ENCODE data around the gene C9orf78.

C9orf78 gene, protein sequence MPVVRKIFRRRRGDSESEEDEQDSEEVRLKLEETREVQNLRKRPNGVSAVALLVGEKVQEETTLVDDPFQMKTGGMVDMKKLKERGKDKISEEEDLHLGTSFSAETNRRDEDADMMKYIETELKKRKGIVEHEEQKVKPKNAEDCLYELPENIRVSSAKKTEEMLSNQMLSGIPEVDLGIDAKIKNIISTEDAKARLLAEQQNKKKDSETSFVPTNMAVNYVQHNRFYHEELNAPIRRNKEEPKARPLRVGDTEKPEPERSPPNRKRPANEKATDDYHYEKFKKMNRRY

DNA sequence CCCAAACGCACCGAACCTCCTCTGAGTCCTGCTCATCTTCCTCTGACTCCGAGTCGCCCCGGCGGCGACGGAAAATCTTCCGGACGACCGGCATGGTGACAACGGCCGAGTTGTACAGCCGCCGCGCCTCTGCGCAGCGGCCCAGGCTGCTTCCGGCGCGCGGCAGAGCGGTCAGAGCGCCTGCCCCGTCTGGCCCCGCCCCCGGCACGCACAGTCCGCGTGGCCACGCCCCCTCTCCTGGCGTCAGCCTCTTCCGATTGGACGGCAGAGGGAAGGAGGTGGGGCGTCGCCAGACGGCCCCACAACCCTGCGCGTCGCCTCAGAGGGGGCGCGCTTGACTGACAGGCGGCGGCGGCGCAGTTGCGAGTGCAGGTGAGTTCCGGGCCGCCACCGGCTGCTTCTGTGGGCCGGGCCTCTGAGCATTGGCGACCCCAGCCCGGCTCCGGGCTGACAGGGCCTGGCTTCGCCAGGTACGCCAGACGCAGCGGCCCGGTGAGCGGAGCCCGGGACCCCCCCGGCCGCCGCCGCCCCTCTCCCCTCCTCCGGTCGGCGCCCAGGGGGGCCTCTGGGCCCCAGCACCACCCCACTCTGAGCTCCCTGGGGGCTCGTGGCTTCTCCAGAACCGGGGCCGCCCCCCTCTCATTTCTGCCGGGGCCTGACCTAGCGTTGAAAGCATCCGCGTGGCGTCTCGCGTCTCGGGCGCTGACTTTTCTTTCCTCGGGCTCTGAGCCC, at the start of gene C9orf78, which contains the start of gene USP20:
TSS of gene C9orf78 (minus strand) at position 148 of the 732 bp plus-strand sequence. CDS start at position 94, 54 bp downstream.
TSS of gene USP20 (plus strand) at position 331 of the 732 bp plus-strand sequence. CDS start 17,098 bp downstream, outside the sequence.
- DNase-seq = peak; percentile 94

DNA sequence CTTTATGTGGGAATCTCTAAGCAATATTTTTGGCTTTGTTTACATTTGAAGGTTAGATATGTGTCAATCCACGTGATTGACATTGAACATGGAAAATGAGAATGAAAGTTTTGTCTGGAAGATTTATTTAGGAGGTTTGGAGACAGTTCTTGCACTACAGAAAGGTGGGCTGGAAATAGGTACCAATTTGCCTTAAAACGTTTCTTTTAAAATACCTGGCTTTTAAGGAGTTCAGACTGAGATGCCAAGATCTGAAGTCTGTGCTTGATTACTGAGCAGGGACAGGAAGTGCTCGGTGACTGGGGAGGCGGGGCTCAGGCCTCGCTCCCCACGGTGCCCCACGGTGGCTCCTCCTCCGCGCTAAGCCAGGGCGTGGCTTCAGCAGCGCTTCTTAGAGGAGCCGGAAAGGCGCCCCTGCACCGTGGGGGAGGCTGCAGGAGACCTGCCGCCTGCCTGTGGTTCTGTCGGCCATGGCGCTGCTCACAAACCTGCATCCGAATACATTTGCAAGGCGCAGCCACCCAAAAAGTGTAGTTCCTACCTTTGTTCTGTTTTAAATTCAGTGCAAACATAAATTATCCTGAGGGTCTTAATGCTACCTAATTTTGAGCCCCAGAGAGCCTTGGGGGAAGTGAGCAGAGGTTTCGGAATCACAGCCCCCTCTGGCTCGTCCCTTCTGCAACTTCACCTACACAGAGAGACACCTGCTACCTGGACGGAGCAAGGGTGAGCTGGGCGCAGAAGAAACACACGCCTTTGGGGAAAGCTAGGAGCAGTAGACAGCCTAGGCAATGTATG, 49.3 kb upstream of the C9orf78 start:
- peak; percentile 95 for DNase-seq

DNA sequence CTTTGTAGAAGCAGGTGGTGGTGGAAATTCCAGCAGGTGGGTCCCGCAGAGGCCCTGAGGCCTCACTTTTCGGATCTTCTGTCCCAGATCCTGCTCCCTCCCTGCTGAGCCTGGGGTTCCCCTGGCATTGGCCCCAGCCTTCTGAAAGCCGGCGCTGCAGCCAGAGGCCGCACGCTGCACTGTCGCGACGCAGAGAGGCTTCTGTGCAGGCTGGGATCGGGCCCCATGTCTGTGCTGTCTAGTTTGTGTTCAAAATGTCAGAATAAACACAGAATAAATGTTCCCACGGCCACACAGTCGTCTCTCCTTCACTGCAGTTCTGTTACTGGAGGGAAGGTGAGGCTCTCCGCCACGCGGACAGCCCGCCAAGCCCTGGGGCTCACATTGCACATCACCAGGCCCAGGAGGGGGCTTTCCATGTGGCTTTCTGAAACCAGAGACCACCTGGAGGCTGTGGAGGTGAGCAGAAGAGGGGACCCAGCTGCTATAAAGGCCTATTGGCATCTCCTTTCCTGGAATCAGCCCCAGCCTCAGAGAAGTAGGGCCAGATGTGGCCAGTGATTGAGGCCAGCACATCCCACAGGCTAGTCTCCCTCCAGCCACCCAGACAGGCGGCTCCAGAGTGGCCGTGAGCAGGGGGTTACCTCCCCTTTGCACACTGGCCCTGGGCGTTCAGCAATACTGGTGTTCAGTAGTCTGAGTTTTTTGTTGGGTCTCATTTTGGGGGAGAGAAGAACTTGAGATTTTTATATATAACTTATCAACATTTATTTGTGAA, 46.7 kb upstream of the C9orf78 start:
- no peak for DNase-seq

DNA sequence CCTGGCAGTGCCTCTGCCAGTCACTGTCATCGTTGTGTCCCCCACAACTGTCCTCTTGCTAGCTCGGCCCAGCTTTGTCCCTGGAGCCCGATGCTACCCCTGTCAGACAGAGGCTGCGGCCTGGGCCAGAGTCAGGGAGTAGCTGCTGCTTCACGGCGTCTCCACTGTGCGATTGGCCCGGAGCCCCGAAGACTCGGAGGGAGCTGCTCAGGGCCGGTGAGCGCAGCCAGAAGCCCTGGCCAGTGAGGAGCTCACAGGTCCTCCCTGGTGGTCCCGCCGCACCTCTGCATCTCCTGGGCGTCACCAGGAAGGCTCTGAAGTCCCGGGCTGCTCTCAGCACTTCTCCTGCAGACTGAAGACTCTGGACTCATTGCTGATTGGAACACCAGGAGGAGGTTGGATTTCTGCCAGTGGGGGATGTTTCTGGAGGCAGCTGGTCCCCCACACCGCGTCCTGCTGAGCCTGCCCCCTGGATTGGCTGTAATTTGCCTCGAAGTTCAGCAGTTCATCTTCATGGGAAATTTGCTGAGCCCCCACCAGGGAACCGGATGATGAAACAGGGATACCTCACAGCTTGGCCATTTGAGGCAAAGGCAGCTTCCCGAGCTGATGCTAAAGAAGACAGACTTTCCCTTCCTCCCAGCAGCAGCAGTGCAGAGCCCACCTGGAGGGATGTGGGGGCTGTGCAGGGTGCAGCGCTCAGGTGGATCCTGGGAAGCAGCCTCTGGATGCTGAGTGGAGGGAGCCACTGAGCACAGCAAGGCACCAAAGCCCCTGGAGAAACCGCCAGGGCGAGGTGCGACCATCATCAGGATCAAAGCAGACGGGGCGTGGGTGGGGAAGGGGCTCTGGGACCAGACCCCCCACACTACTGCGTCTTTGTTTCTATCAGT, 45.8 kb upstream of the C9orf78 start:
- DNase-seq = no peak

DNA sequence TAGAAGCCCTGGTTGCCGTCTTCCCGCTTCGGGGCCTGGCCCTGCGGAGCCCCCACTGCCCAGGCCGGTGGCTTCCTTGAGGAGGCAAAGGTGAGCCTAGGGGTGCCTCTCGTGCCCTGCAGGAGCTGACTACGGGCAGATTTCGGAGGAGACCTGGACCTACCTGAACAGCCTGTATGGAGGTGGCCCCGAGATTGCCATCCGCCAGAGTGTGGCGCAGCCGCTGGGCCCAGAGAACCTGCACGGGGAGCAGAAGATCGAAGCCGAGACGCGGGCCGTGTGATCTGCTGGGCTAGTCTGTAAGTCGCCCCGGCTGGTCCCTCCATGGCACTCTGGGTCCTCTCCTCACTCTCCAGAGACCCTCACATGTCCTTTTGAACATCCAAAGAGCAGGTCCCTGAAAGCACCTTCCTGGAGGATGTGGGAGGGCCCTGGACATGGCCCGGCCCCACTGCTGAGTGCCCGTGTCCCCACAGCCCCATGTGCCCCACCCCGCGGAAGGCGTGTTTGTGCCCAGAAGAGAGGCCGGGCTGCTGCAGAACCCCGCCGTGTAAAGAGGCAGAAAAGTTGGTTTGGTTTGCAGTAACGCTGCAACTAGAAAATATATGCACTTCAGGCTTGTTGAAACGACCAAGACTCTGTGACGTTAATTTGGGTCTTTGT, 45.0 kb upstream of the C9orf78 start:
- no peak for DNase-seq

DNA sequence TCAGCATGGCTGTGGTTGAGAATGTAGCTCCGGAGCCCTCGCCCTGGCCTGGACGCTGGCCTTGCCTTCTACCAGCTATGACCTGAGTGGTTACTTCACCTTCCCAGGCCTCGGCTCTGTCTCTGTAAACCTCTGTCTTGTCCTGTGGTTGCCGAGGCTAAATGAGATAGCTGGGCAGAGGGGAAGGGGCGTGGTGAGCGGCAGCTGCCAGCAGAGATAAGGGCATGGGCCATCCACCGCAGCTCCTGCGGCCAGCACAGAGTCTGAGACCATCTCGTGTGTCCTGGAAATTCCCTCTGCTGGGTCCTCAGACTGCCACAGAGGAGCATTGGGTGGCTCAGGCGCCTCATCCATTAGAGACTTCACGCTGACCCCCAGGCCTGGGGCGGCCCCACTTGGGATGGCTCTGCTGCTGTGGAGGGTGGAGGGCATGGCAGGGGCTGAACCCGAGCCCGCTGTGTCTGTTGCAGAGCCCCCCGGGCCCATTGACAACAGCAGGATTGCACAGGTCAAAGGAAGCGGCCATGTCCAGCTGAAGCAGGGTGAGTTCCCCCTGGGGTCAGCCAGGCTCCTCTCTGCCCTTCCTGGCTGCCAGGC, 44.1 kb upstream of the C9orf78 start:
- DNase-seq = no peak

DNA sequence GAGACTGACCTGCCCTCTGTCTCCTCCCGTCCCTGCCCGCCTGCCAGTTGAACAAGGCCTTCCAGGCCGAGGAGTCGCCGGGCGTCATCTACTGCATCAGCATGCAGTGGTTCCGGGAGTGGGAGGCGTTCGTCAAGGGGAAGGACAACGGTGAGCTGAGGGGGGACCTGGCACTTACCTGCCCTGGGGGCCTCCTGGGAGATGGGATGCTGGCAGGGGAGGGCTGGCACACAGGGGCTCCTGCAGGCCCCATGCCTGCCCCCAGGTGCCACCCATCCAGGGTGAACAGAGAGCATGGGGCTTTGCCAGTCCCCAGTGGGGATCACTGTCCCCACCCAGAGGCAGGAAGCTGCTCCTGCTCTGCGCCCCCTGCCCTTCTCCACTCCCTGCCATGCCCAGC, 43.2 kb upstream of the C9orf78 start:
- DNase-seq = no peak

DNA sequence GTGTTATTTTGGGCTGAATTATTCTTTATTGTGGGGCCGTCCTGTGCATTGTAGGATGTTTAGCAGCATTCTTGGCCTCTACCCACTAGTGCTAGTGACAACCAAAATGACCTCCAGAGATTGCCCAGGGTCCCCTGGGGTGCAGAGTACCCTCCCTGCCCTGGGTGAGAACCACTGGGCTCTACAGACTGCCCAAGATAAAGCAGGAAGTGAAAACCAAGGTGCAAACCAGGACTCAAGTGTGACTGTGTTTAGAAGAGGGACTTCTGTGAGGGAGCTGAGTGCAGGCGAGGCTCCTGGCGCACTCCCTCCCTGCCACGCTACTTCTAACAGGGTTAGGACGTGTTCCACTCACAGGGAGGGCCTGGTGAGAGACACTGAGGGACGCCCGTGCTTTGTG, 41.7 kb upstream of the C9orf78 start:
- no peak for DNase-seq

DNA sequence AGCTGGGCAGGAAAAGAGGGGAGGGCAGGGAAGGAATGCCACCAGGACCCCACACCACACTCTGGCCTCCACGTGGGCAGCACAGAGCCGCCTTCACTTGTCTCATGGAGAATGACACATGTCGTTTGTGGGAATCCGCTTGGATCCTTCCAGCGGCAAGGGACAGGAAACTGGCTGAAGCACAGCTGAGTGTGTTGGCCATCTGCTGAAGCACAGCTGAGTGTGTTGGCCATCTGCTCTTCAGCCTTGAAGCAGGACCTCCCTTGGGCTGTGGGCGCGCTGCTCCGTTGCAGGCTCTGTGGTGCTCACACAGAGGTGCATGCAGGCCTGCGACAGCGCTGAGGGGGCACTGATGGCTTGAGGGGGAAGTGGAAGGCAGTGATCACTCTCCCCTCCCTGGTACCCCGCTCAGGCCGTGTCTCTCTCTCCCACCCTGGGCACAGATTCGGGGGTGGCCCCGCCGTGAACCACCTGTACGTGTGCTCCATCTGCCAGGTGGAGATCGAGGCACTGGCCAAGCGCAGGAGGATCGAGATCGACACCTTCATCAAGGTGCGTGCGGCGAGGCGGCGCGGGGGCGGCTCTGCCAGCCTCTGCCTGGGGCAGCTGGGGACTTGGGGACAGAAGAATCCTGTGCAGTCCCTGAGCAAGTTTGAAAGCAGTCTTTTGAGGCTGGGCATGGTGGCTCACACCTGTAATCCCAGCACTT, 40.8 kb upstream of the C9orf78 start:
- DNase-seq = no peak

DNA sequence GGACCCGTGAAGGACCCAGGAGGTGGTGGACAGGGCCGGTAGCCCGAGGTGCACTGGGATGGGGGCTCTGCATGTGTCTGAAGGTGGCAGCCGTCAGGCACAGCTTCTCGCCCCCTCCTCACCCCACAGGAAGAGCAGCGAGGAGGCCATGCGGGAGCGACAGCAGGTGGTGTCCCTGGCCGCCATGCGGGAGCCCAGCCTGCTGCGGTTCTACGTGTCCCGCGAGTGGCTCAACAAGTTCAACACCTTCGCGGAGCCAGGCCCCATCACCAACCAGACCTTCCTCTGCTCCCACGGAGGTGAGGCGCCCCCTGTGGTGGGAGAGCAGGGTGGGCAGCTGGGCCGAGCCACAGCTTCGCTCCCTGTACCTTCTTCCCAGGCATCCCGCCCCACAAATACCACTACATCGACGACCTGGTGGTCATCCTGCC, 40.1 kb upstream of the C9orf78 start:
- DNase-seq = no peak

DNA sequence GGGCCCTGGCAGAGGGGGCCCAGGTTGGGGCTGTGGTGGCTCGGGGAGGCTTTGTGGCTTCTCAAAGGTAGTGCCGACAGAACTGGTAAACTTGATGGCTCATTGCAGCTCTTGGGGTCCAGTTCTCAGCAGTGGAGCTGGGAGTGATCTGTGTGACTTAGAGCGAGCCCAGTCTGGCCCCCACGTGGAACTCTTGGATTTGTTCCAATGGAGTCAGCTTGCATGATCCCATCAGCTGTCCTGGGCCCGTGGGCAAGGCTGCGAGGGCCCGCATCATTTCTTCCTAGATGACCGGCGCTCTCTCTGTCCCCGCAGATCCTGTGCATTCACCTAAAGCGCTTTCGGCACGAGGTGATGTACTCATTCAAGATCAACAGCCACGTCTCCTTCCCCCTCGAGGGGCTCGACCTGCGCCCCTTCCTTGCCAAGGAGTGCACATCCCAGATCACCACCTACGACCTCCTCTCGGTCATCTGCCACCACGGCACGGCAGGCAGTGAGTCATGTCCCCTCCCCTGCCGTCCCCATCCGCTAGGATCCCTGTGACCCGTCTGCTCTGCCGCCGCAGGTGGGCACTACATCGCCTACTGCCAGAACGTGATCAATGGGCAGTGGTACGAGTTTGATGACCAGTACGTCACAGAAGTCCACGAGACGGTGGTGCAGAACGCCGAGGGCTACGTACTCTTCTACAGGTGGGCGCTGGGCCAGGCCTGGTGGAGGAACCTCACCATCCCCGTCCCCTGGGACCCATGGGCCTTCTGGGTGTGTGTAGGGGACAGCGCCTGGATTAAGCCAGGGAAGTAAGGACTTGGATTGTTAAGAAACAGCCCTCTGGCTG, 39.4 kb upstream of the C9orf78 start:
- DNase-seq = no peak

DNA sequence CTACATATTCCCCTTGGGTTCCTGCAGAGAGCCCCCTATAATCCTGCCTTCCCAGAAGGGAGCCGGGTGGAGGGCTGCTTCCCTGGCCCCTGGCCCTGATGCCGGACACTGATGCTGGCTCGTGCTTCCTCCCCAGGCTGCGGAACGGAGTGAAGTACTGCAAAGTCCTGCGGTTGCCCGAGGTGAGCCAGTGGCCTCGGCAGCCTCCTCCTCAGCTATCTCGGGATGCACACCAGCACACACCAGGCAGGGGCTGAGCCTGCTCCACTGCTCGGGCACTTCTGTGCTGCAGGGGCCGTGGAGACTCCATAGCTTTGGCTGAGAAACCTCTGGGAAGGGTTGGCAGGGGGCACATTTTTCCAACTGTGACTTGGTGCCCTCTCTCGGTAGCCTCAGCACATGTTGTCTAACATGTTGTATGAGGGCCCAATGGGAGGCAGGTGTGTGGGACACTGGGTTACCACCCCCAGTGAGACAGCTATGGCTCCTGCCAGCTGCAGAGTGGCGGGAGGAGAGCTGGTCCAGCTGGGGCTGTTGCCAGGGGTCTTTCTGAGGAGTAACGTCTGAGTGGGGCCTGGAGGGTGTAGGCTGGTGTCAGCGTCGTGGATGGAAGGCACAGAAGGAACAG, 38.6 kb upstream of the C9orf78 start:
- no peak for DNase-seq

DNA sequence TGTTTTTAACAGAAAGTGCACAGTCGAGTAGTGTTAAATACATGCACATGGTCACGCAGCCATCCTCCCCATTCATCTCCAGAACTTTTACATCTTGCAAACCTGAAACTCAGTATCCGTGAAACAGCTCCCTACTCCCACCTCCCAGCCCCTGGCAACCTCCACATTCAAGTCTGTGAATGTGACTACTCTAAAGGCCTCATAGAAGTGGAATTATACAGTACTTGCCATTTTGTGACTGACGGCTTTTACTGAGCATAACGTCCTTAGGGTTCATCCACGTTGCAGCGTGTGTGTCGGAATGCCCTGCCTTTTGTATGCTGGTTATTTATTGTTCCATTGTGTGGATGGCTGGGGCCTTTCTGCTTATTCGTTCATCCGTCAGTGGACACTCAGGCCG, 36.0 kb upstream of the C9orf78 start:
- DNase-seq = no peak

DNA sequence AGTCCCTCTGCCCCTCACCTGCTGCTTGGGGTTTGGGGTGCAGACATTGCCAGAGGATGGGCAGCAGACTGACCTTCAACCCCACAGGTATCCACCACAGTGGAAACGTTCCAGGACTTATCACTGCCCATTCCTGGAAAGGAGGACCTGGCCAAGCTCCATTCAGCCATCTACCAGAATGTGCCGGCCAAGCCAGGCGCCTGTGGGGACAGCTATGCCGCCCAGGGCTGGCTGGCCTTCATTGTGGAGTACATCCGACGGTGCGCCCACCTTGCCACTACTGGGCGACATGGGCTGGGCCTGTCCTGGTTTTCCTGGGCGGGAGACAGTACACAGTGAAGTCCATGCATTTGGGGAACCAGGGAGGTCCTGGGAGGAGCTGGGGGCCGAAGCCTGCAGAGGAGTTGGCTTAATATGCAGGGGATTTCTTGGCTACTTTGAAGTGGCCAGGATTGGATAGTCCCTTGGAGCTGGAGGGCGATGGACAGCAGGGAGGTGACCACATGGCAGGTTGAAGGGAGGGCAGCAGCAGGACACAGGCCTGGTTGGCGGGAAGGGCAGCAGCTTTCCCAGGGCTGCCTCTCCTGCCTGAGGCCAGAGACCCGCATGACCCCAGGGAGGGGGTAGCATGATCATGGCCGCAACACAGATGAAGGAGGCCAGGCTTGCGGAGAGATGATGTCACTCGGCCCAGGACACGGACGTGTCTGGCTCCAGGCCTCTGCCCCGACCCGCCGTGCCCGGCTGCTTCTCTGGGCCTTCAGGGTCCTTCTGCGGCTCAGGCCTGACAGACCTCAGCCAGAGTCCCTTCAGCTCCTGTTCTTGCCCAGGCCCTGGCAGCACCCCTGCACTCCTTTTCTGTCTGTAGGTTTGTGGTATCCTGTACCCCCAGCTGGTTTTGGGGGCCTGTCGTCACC, 34.8 kb upstream of the C9orf78 start:
- DNase-seq = no peak

DNA sequence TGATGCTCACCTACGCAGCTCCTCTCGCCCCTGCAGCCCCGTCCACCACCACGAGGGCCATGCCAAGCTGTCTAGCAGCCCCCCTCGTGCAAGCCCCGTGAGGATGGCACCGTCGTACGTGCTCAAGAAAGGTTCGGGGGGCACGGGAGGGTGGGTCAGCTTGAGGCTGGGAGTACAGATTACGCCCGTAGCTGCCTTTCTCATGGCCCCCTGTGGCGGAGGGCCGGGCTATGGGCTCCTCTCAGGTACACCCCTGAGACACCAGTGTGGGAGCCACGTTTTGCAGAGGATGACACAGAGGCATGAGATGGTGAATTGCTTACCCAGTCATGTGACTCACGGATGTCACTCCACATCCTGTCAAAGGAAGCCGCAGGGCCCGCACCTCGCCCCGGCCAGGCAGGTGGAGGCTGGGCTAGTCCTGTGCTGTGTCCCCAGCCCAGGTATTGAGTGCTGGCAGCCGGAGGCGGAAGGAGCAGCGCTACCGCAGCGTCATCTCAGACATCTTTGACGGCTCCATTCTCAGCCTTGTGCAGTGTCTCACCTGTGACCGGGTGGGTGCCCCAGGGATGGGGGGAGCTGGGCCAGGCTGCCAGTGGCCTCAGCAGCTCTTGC, 33.9 kb upstream of the C9orf78 start:
- peak; percentile 87 for DNase-seq

DNA sequence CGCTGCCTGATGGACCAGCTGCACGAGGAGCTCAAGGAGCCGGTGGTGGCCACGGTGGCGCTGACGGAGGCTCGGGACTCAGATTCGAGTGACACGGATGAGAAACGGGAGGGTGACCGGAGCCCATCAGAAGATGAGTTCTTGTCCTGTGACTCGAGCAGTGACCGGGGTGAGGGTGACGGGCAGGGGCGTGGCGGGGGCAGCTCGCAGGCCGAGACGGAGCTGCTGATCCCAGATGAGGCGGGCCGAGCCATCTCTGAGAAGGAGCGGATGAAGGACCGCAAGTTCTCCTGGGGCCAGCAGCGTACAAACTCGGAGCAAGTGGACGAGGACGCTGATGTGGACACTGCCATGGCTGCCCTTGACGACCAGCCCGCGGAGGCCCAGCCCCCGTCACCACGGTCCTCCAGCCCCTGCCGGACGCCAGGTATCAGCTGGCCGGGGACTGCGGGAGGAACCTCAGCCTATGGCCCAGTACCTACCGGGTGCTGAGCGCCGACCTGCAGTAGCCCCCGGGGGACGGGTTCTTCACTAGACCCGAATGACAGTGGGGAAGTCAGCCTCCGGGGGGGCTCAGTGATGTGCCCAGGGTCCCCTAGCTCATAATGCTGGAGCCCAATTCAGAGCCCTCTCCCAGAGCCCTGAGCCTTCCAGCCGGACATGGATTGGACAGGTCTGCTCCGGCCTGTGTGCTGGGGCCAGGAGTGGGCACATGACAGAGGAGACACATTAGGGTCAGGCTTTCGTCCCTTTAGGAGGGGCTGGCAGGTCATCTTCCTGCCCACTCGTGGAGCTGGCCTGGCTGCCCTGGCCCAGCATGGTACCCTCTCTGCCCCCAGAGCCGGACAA, 33.2 kb upstream of the C9orf78 start:
- no peak for DNase-seq
